IPS-18c (cell line): Measurements from ENCODE around the gene FAM13C.

Experiments used
- H3K4me3 ChIP-seq: 2 replicates; pipeline ENCODE4 v1.7.0; 2013; ENCODE audit warnings: low read depth, mild to moderate bottlenecking, low read length, moderate library complexity; ENCODE audit not compliant: insufficient read depth
- H3K9me3 ChIP-seq: one replicate; pipeline ENCODE4 v1.6.1; 2013; ENCODE audit warnings: mild to moderate bottlenecking, low read length, moderate library complexity; ENCODE audit not compliant: control insufficient read depth, insufficient read depth

The FAM13C gene

GRCh38 chr10:59333701-59334100, 28.6 kb downstream of the FAM13C start:
- Histone ChIP-seq H3K9me3 (peaks cover 2% of the 10 kb centered on the region), H3K4me3 (no peak overlapping the region)

- Histone ChIP-seq H3K9me3 (no peaks in the 10 kb centered on the region), H3K4me3 (no peak overlapping the region)
Observed at GRCh38 chr10:59332581-59332980, 29.8 kb downstream of the FAM13C start.

- Histone ChIP-seq H3K4me3 (no peak overlapping the region), H3K9me3 (no peaks in the 10 kb centered on the region)
Observed at GRCh38 chr10:59331661-59332060, 30.7 kb downstream of the FAM13C start.

GRCh38 chr10:59325116-59325515, 37.2 kb downstream of the FAM13C start:
- H3K4me3 ChIP-seq, result no peak overlapping the region
- peaks cover 2% of the 10 kb centered on the region for H3K9me3 ChIP-seq

GRCh38 chr10:59324597-59324996, 37.8 kb downstream of the FAM13C start:
- H3K4me3 ChIP-seq, result no peak overlapping the region

GRCh38 chr10:59323831-59324401, 38.4 kb downstream of the FAM13C start:
- Histone ChIP-seq H3K4me3 (no peak overlapping the region), H3K9me3 (peaks cover 5% of the 10 kb centered on the region)

More at GRCh38 chr10:59324597-59324996, 37.8 kb downstream of the FAM13C start:
- H3K9me3 ChIP-seq, result peaks cover 5% of the 10 kb centered on the region

- Histone ChIP-seq H3K4me3 (no peak overlapping the region), H3K9me3 (peaks cover 5% of the 10 kb centered on the region)
Observed at GRCh38 chr10:59323036-59323459, 39.3 kb downstream of the FAM13C start.

- H3K9me3 ChIP-seq, result peaks cover 5% of the 10 kb centered on the region
- no peak overlapping the region for H3K4me3 ChIP-seq
Observed at GRCh38 chr10:59322131-59322530, 40.2 kb downstream of the FAM13C start.

- H3K4me3 ChIP-seq, result no peak overlapping the region
- peaks cover 5% of the 10 kb centered on the region for H3K9me3 ChIP-seq
Observed at GRCh38 chr10:59320355-59320754, 42.0 kb downstream of the FAM13C start.

- H3K9me3 ChIP-seq, result peaks cover 5% of the 10 kb centered on the region
- H3K4me3 ChIP-seq, result no peak overlapping the region
Observed at GRCh38 chr10:59319854-59320253, 42.5 kb downstream of the FAM13C start.

GRCh38 chr10:59317066-59317465, 45.3 kb downstream of the FAM13C start:
- Histone ChIP-seq H3K4me3 (no peak overlapping the region), H3K9me3 (peaks cover 3% of the 10 kb centered on the region)

- H3K4me3 ChIP-seq, result no peak overlapping the region
Observed at GRCh38 chr10:59315465-59315864, 46.9 kb downstream of the FAM13C start.

GRCh38 chr10:59314268-59314667, 48.1 kb downstream of the FAM13C start:
- Histone ChIP-seq H3K4me3 (no peak overlapping the region), H3K9me3 (no peaks in the 10 kb centered on the region)

More at GRCh38 chr10:59315465-59315864, 46.9 kb downstream of the FAM13C start:
- H3K9me3 ChIP-seq, result peaks cover 3% of the 10 kb centered on the region

GRCh38 chr10:59312247-59312646, 50.1 kb downstream of the FAM13C start:
- Histone ChIP-seq H3K9me3 (no peaks in the 10 kb centered on the region), H3K4me3 (no peak overlapping the region)

GRCh38 chr10:59311025-59311424, 51.3 kb downstream of the FAM13C start:
- Histone ChIP-seq H3K4me3 (no peak overlapping the region), H3K9me3 (no peaks in the 10 kb centered on the region)

GRCh38 chr10:59310324-59310914, 51.9 kb downstream of the FAM13C start:
- H3K9me3 ChIP-seq, result no peaks in the 10 kb centered on the region
- no peak overlapping the region for H3K4me3 ChIP-seq

GRCh38 chr10:59304521-59305097, 57.7 kb downstream of the FAM13C start:
- Histone ChIP-seq H3K9me3 (no peaks in the 10 kb centered on the region), H3K4me3 (no peak overlapping the region)

- Histone ChIP-seq H3K9me3 (no peaks in the 10 kb centered on the region), H3K4me3 (no peak overlapping the region)
Observed at GRCh38 chr10:59303018-59303417, 59.3 kb downstream of the FAM13C start.
